AG04449 (cell line): ENCODE results near the gene PLSCR2.

Source experiments
- CTCF ChIA-PET: fragments of 350-600 bp; formaldehyde crosslinking; extraction: SDS; loops from one replicate; lab custom pipeline; 2021; ENCODE audit warnings: antibody characterized with exemption; lab: Yijun Ruan, JAX
- POLR2A ChIA-PET: fragments of 400-600, 350-600 bp; formaldehyde crosslinking; extraction: SDS; loops from one replicate; lab custom pipeline; 2020; ENCODE audit warnings: antibody characterized with exemption, inconsistent platforms; lab: Yijun Ruan, JAX
- DNase-seq: peaks from one replicate; pipeline ENCODE4 v3.0.0-alpha.2; 2010; ENCODE audit warnings: low read depth, low spot score
- H3K4me3 ChIP-seq: 2 replicates; pipeline ENCODE4 v1.5.1; 2011; ENCODE audit warnings: low read depth, mild to moderate bottlenecking, control low read depth, low read length
- CTCF ChIP-seq: IDR thresholded peaks from one replicate; pipeline ENCODE4 v1.5.1; 2011; ENCODE audit warnings: mild to moderate bottlenecking, moderate library complexity, low read length, control low read depth, inconsistent platforms; ENCODE audit not compliant: insufficient read depth; ENCODE audit errors: missing control alignments

Gene PLSCR2

GRCh38 chr3:146404436-146404835 is 64.9 kb downstream of the PLSCR2 start:
- ChIA-PET CTCF (no interaction called here), POLR2A (no interaction called here)
- H3K4me3 ChIP-seq = no peak overlapping the region
- TF ChIP-seq CTCF = no peak
- DNase-seq = no peak

GRCh38 chr3:146403792-146404191 is 65.6 kb downstream of the PLSCR2 start:
- no peak for TF ChIP-seq CTCF
- H3K4me3 ChIP-seq = no peak overlapping the region
- CTCF ChIA-PET = no interaction called here
- no peak for DNase-seq
- POLR2A ChIA-PET = no interaction called here

GRCh38 chr3:146396792-146397191 is 72.6 kb downstream of the PLSCR2 start:
- POLR2A ChIA-PET = no interaction called here
- TF ChIP-seq CTCF = no peak
- no peak for DNase-seq
- CTCF ChIA-PET = no interaction called here
- H3K4me3 ChIP-seq = no peak overlapping the region

GRCh38 chr3:146395164-146395563 is 74.2 kb downstream of the PLSCR2 start:
- no peak for TF ChIP-seq CTCF
- no peak for DNase-seq
- CTCF ChIA-PET = no interaction called here
- no peak overlapping the region for H3K4me3 ChIP-seq
- POLR2A ChIA-PET = no interaction called here

GRCh38 chr3:146390957-146391356 is 78.4 kb downstream of the PLSCR2 start:
- TF ChIP-seq CTCF = no peak
- DNase-seq = peak; percentile 80
- ChIA-PET POLR2A (no interaction called here), CTCF (interaction anchor here (0.7 to 0.9 kb wide), 2 partner anchors 8 to 186 kb away, joined by 3 read pairs; no protein-coding TSS in a partner anchor)
- no peak overlapping the region for H3K4me3 ChIP-seq

GRCh38 chr3:146390006-146390772 is 79.2 kb downstream of the PLSCR2 start:
- ChIA-PET CTCF (interaction anchor here (0.7 to 0.9 kb wide), 2 partner anchors 8 to 187 kb away, joined by 3 read pairs; no protein-coding TSS in a partner anchor), POLR2A (no interaction called here)
- no peak for DNase-seq
- H3K4me3 ChIP-seq = no peak overlapping the region
- TF ChIP-seq CTCF = no peak
